Measurements from ENCODE around the gene KDM1A.

Gene KDM1A

GRCh38 chr1:23125489-23125888, 106.2 kb downstream of the KDM1A start:
- no peak overlapping the region for H2AK5ac ChIP-seq (ENCODE audit: low read length)
- no peaks in the 10 kb centered on the region for H3K27me3 ChIP-seq (ENCODE audit: insufficient read depth, low read length)
- no peak overlapping the region for H3K4me3 ChIP-seq (ENCODE audit: low read depth, low read length)
- no peak overlapping the region for H2BK120ac ChIP-seq (ENCODE audit: insufficient read depth, low read length, poor library complexity)
- H3K4ac ChIP-seq (ENCODE audit: low read depth, low read length) = peak overlapping the region; percentile 69
- H2AFZ ChIP-seq (ENCODE audit: insufficient read depth, low read length, poor library complexity) = no peak overlapping the region
- no peak overlapping the region for H3K14ac ChIP-seq (ENCODE audit: low read length)
- WGBS (ENCODE audit: extremely low coverage, insufficient coverage, insufficient read length) = no CpG with 5 or more reads among the region's 4 CpGs
- no peak overlapping the region for H3K27ac ChIP-seq (ENCODE audit: low read depth, low read length)
- H4K8ac ChIP-seq (ENCODE audit: low read depth, low read length) = no peak overlapping the region
- no peak overlapping the region for H4K91ac ChIP-seq (ENCODE audit: low read depth, low read length)
- no peak overlapping the region for H3K4me2 ChIP-seq (ENCODE audit: low read length)
- peaks cover 2 to 15% of the 10 kb centered on the region in 2 experiments for H3K4me1 ChIP-seq (ENCODE audit: control insufficient read depth in 1 of 2, insufficient read depth in 2 of 2, low read length in 2 of 2)
- DNase-seq = no peak
- H3K36me3 ChIP-seq (ENCODE audit: control insufficient read depth in 1 of 2, insufficient read depth in 2 of 2, low read length in 2 of 2) = peaks cover 0 to 3% of the 10 kb centered on the region in 2 experiments
- H4K12ac ChIP-seq (ENCODE audit: low read depth, low read length) = no peak overlapping the region
- no peaks in the 10 kb centered on the region for H3K9me3 ChIP-seq (ENCODE audit: insufficient read depth, low read depth, low read length)
- H3K18ac ChIP-seq (ENCODE audit: low read length) = no peak overlapping the region
- H3K23ac ChIP-seq (ENCODE audit: low read length) = no peak overlapping the region
- H3K79me1 ChIP-seq (ENCODE audit: low read length) = no peaks in the 10 kb centered on the region
- H2BK12ac ChIP-seq (ENCODE audit: low read length) = no peak overlapping the region
- no peak overlapping the region for H2BK5ac ChIP-seq (ENCODE audit: low read depth, low read length, poor library complexity)
- H3K79me2 ChIP-seq (ENCODE audit: control insufficient read depth, insufficient read depth, low read length, poor library complexity) = peaks cover 5% of the 10 kb centered on the region
- no peak overlapping the region for H3K9ac ChIP-seq (ENCODE audit: low read length)

- H3K23ac ChIP-seq (ENCODE audit: low read length) = no peak overlapping the region
- no peak overlapping the region for H2AFZ ChIP-seq (ENCODE audit: insufficient read depth, low read length, poor library complexity)
- no CpG with 5 or more reads among the region's 1 CpG for WGBS (ENCODE audit: extremely low coverage, insufficient coverage, insufficient read length)
- H3K9me3 ChIP-seq (ENCODE audit: insufficient read depth, low read depth, low read length) = no peaks in the 10 kb centered on the region
- no peak overlapping the region for H3K4me2 ChIP-seq (ENCODE audit: low read length)
- no peak overlapping the region for H2BK120ac ChIP-seq (ENCODE audit: insufficient read depth, low read length, poor library complexity)
- no peak overlapping the region for H3K4ac ChIP-seq (ENCODE audit: low read depth, low read length)
- no peak overlapping the region for H4K8ac ChIP-seq (ENCODE audit: low read depth, low read length)
- no peak overlapping the region for H3K9ac ChIP-seq (ENCODE audit: low read length)
- peaks cover 2 to 15% of the 10 kb centered on the region in 2 experiments for H3K4me1 ChIP-seq (ENCODE audit: control insufficient read depth in 1 of 2, insufficient read depth in 2 of 2, low read length in 2 of 2)
- no peak overlapping the region for H3K18ac ChIP-seq (ENCODE audit: low read length)
- no peaks in the 10 kb centered on the region for H3K27me3 ChIP-seq (ENCODE audit: insufficient read depth, low read length)
- no peak overlapping the region for H2AK5ac ChIP-seq (ENCODE audit: low read length)
- H2BK5ac ChIP-seq (ENCODE audit: low read depth, low read length, poor library complexity) = no peak overlapping the region
- H3K27ac ChIP-seq (ENCODE audit: low read depth, low read length) = no peak overlapping the region
- no peak overlapping the region for H3K14ac ChIP-seq (ENCODE audit: low read length)
- H4K12ac ChIP-seq (ENCODE audit: low read depth, low read length) = no peak overlapping the region
- peaks cover 0 to 3% of the 10 kb centered on the region in 2 experiments for H3K36me3 ChIP-seq (ENCODE audit: control insufficient read depth in 1 of 2, insufficient read depth in 2 of 2, low read length in 2 of 2)
- H4K91ac ChIP-seq (ENCODE audit: low read depth, low read length) = no peak overlapping the region
- no peak for DNase-seq
- H3K79me1 ChIP-seq (ENCODE audit: low read length) = no peaks in the 10 kb centered on the region
- no peak overlapping the region for H3K4me3 ChIP-seq (ENCODE audit: low read depth, low read length)
- no peak overlapping the region for H2BK12ac ChIP-seq (ENCODE audit: low read length)
- H3K79me2 ChIP-seq (ENCODE audit: control insufficient read depth, insufficient read depth, low read length, poor library complexity) = peaks cover 5% of the 10 kb centered on the region
Measured at GRCh38 chr1:23126200-23126599, 106.9 kb downstream of the KDM1A start.

GRCh38 chr1:23126801-23127200, 107.5 kb downstream of the KDM1A start:
- no peak overlapping the region for H3K4me3 ChIP-seq (ENCODE audit: low read depth, low read length)
- no peaks in the 10 kb centered on the region for H3K27me3 ChIP-seq (ENCODE audit: insufficient read depth, low read length)
- H2AK5ac ChIP-seq (ENCODE audit: low read length) = no peak overlapping the region
- peaks cover 2 to 15% of the 10 kb centered on the region in 2 experiments for H3K4me1 ChIP-seq (ENCODE audit: control insufficient read depth in 1 of 2, insufficient read depth in 2 of 2, low read length in 2 of 2)
- H3K18ac ChIP-seq (ENCODE audit: low read length) = no peak overlapping the region
- H4K12ac ChIP-seq (ENCODE audit: low read depth, low read length) = no peak overlapping the region
- no peak overlapping the region for H3K4ac ChIP-seq (ENCODE audit: low read depth, low read length)
- no peak overlapping the region for H3K4me2 ChIP-seq (ENCODE audit: low read length)
- H3K14ac ChIP-seq (ENCODE audit: low read length) = no peak overlapping the region
- H3K9me3 ChIP-seq (ENCODE audit: insufficient read depth, low read depth, low read length) = no peaks in the 10 kb centered on the region
- H2BK12ac ChIP-seq (ENCODE audit: low read length) = no peak overlapping the region
- no peak overlapping the region for H2BK120ac ChIP-seq (ENCODE audit: insufficient read depth, low read length, poor library complexity)
- peaks cover 2% of the 10 kb centered on the region for H3K79me2 ChIP-seq (ENCODE audit: control insufficient read depth, insufficient read depth, low read length, poor library complexity)
- no peak overlapping the region for H3K23ac ChIP-seq (ENCODE audit: low read length)
- no peak overlapping the region for H2AFZ ChIP-seq (ENCODE audit: insufficient read depth, low read length, poor library complexity)
- peaks cover 0 to 3% of the 10 kb centered on the region in 2 experiments for H3K36me3 ChIP-seq (ENCODE audit: control insufficient read depth in 1 of 2, insufficient read depth in 2 of 2, low read length in 2 of 2)
- WGBS (ENCODE audit: extremely low coverage, insufficient coverage, insufficient read length) = no CpG with 5 or more reads among the region's 3 CpGs
- H2BK5ac ChIP-seq (ENCODE audit: low read depth, low read length, poor library complexity) = no peak overlapping the region
- H3K79me1 ChIP-seq (ENCODE audit: low read length) = no peaks in the 10 kb centered on the region
- no peak overlapping the region for H4K8ac ChIP-seq (ENCODE audit: low read depth, low read length)
- H3K9ac ChIP-seq (ENCODE audit: low read length) = no peak overlapping the region
- H3K27ac ChIP-seq (ENCODE audit: low read depth, low read length) = no peak overlapping the region
- DNase-seq = peak; percentile 10 to 67
- H4K91ac ChIP-seq (ENCODE audit: low read depth, low read length) = no peak overlapping the region

DNA sequence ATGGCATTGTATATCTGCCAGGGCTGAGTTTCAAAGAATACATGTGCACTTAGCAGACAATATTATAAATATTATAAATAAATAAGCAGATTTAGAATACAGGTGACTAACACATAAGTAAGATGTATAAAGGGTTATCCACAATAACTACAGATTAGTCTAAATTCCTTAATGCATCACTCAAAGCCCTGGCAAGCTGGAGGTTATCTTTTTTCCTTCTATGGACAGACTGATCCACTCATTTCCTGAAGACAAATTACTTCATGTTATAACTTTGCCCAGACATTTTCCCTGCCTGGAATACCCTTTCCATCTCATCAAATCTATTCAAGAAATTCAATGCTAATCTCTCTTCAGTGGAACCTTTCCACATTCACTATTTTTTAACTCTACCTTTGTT, 110.6 kb downstream of the KDM1A start:
- Histone ChIP-seq H3K27ac (ENCODE audit: low read depth, low read length) (no peak overlapping the region), H3K79me2 (ENCODE audit: control insufficient read depth, insufficient read depth, low read length, poor library complexity) (peaks cover 5% of the 10 kb centered on the region), H3K9ac (ENCODE audit: low read length) (no peak overlapping the region), H2BK120ac (ENCODE audit: insufficient read depth, low read length, poor library complexity) (no peak overlapping the region), H3K18ac (ENCODE audit: low read length) (no peak overlapping the region), H2BK12ac (ENCODE audit: low read length) (no peak overlapping the region), H3K9me3 (ENCODE audit: insufficient read depth, low read depth, low read length) (no peaks in the 10 kb centered on the region), H3K4ac (ENCODE audit: low read depth, low read length) (no peak overlapping the region), H3K79me1 (ENCODE audit: low read length) (no peaks in the 10 kb centered on the region), H3K23ac (ENCODE audit: low read length) (no peak overlapping the region), H3K4me2 (ENCODE audit: low read length) (no peak overlapping the region), H4K12ac (ENCODE audit: low read depth, low read length) (no peak overlapping the region), H2AK5ac (ENCODE audit: low read length) (no peak overlapping the region), H3K14ac (ENCODE audit: low read length) (no peak overlapping the region), H2AFZ (ENCODE audit: insufficient read depth, low read length, poor library complexity) (no peak overlapping the region), H3K4me3 (ENCODE audit: low read depth, low read length) (no peak overlapping the region), H3K4me1 (ENCODE audit: control insufficient read depth in 1 of 2, insufficient read depth in 2 of 2, low read length in 2 of 2) (peaks cover 0 to 4% of the 10 kb centered on the region in 2 experiments), H4K91ac (ENCODE audit: low read depth, low read length) (no peak overlapping the region), H3K36me3 (ENCODE audit: control insufficient read depth in 1 of 2, insufficient read depth in 2 of 2, low read length in 2 of 2) (peaks cover 6 to 9% of the 10 kb centered on the region in 2 experiments), H2BK5ac (ENCODE audit: low read depth, low read length, poor library complexity) (no peak overlapping the region), H3K27me3 (ENCODE audit: insufficient read depth, low read length) (no peaks in the 10 kb centered on the region), H4K8ac (ENCODE audit: low read depth, low read length) (no peak overlapping the region)
- no peak for DNase-seq

Measured in trophoblast cell (in vitro differentiated cells and primary cell).